A549 (cell line): ENCODE results near the gene WWC1. TPM values are rescaled to one million over a fixed set of nuclear protein-coding genes. Genes with fewer than 3 reads are reported as not detected.

Experiments
- ATAC-seq, 2 experiments: fragments of 200-7000 bp in 1 of 2; fragments of >200 bp in 1 of 2; cut with Nextera tagmentation in 1 of 2; cut with Tn5 transposase in 1 of 2; 3 replicates each; pipeline versions ENCODE4 v1.8.0 to v1.9.1; 2018 to 2020; ENCODE audit warnings: mild to moderate bottlenecking in 1 of 2, moderate library complexity in 1 of 2
- CTCF ChIA-PET: fragments of 300-600 bp; sonication (Branson Sonifier 250); formaldehyde crosslinking; extraction: SDS; loops from one replicate; lab custom pipeline; 2021; ENCODE audit warnings: antibody characterized with exemption, inconsistent platforms; lab: Yijun Ruan, JAX
- POLR2A ChIA-PET: fragments of 350-600 bp; formaldehyde crosslinking; extraction: SDS; loops from one replicate; lab custom pipeline; 2021; ENCODE audit warnings: antibody characterized with exemption, inconsistent platforms; lab: Yijun Ruan, JAX
- DNase-seq, 2 experiments: peaks; one replicate each; pipeline versions ENCODE4 v3.0.0 to v3.0.0-alpha.2; 2011 to 2016; ENCODE audit warnings: low read depth in 1 of 2, low spot score in 1 of 2
- FAIRE-seq: peaks from 2 replicates; lab custom pipeline; 2011; peaks lifted over from hg19 to GRCh38; lab: Jason Lieb, UNC
- H3K27ac ChIP-seq, 2 experiments: fragments of >200 bp; sonication (Bioruptor Twin); formaldehyde crosslinking; 3 replicates each; pipeline ENCODE4 v1.5.1; 2016 to 2017
- H3K4me1 ChIP-seq: fragments of >200 bp; sonication (Bioruptor Twin); formaldehyde crosslinking; 3 replicates; pipeline ENCODE4 v1.6.1; 2016
- H3K4me2 ChIP-seq: fragments of >200 bp; sonication (Bioruptor Twin); formaldehyde crosslinking; 3 replicates; pipeline ENCODE4 v1.6.1; 2016
- H3K4me3 ChIP-seq: fragments of >200 bp; sonication (Bioruptor Twin); formaldehyde crosslinking; 3 replicates; pipeline ENCODE4 v1.5.1; 2016
- H3K9me3 ChIP-seq: fragments of >200 bp; sonication (Bioruptor Twin); formaldehyde crosslinking; 3 replicates; pipeline ENCODE4 v1.6.1; 2016
- BHLHE40 ChIP-seq: IDR thresholded peaks from 2 replicates; pipeline ENCODE4 v1.6.1; 2012; ENCODE audit warnings: low read depth, low read length, inconsistent platforms
- CBX8 ChIP-seq: fragments of 200-600 bp; sonication (generic); IDR thresholded peaks from 2 replicates; pipeline ENCODE4 v1.6.1; 2016
- CEBPB ChIP-seq, 2 experiments: fragments of >200 bp in 1 of 2; sonication (Bioruptor Twin) in 1 of 2; formaldehyde crosslinking in 1 of 2; IDR thresholded peaks; 2 replicates each; pipeline ENCODE4 v1.6.1; 2012 to 2016
- CHD2 ChIP-seq: fragments of 150-350 bp; IDR thresholded peaks from 2 replicates; pipeline ENCODE4 v1.6.1; 2014; ENCODE audit warnings: low read length; ENCODE audit not compliant: partially characterized antibody
- E2F6 ChIP-seq: IDR thresholded peaks from 2 replicates; pipeline ENCODE4 v1.6.1; 2012; ENCODE audit warnings: low read depth, borderline replicate concordance
- EHMT2 ChIP-seq: fragments of 200-600 bp; sonication (generic); IDR thresholded peaks from 2 replicates; pipeline ENCODE4 v1.6.1; 2016; ENCODE audit warnings: antibody characterized with exemption, low read depth, mild to moderate bottlenecking, moderate library complexity
- FOSB ChIP-seq: fragments of 250-450 bp; sonication (Bioruptor Pico); IDR thresholded peaks from 2 replicates; pipeline ENCODE4 v1.5.0; 2020; ENCODE audit warnings: mild to moderate bottlenecking, moderate library complexity
- FOSL2 ChIP-seq, 2 experiments: fragments of 450-650 bp in 1 of 2; fragments of >200 bp in 1 of 2; sonication (Bioruptor Twin) in 1 of 2; formaldehyde crosslinking; IDR thresholded peaks; 2 replicates each; pipeline versions ENCODE4 v1.5.0 to v1.6.1; 2016 to 2020; ENCODE audit warnings: mild to moderate bottlenecking in 1 of 2, moderate library complexity in 1 of 2
- GATA3 ChIP-seq: IDR thresholded peaks from 2 replicates; pipeline ENCODE4 v1.6.1; 2012; ENCODE audit warnings: borderline replicate concordance
- HDAC2 ChIP-seq: fragments of 200-600 bp; sonication (generic); IDR thresholded peaks from 2 replicates; pipeline ENCODE4 v1.6.1; 2016
- HES2 ChIP-seq: fragments of >200 bp; sonication (Bioruptor Twin); formaldehyde crosslinking; IDR thresholded peaks from 2 replicates; pipeline ENCODE4 v1.6.1; 2016
- HOXB5 ChIP-seq: fragments of 250-450 bp; sonication (Bioruptor Pico); IDR thresholded peaks from 2 replicates; pipeline ENCODE4 v1.5.0; 2020; ENCODE audit warnings: mild to moderate bottlenecking, moderate library complexity
- MAFK ChIP-seq: fragments of 450-650 bp; IDR thresholded peaks from 2 replicates; pipeline ENCODE4 v1.6.1; 2014; ENCODE audit not compliant: partially characterized antibody
- MYC ChIP-seq: IDR thresholded peaks from 2 replicates; pipeline ENCODE4 v1.6.1; 2012; ENCODE audit warnings: mild to moderate bottlenecking, inconsistent platforms, low read length, improper control_type of control experiment, borderline replicate concordance
- NPAS2 ChIP-seq: fragments of 250-450 bp; sonication (Bioruptor Pico); IDR thresholded peaks from 2 replicates; pipeline ENCODE4 v1.8.0; 2022; ENCODE audit warnings: mild to moderate bottlenecking, moderate library complexity, borderline replicate concordance
- PHF8 ChIP-seq: fragments of 200-600 bp; sonication (generic); IDR thresholded peaks from 2 replicates; pipeline ENCODE4 v1.6.1; 2016; ENCODE audit warnings: low read depth, mild to moderate bottlenecking, antibody characterized with exemption, moderate library complexity, borderline replicate concordance
- POLR2AphosphoS2 ChIP-seq: conservative IDR thresholded peaks from 2 replicates; pipeline ENCODE4 v1.6.1; 2012; ENCODE audit warnings: low read length, improper control_type of control experiment, inconsistent platforms
- RARB ChIP-seq: fragments of 250-450 bp; sonication (Bioruptor Pico); IDR thresholded peaks from 2 replicates; pipeline ENCODE4 v1.8.0; 2021; ENCODE audit warnings: mild to moderate bottlenecking, moderate library complexity
- SMC3 ChIP-seq: fragments of >200 bp; sonication (Bioruptor Twin); formaldehyde crosslinking; IDR thresholded peaks from 3 replicates; pipeline ENCODE4 v1.6.1; 2018; ENCODE audit warnings: inconsistent platforms
- TP53 ChIP-seq: fragments of 250-450 bp; sonication (Bioruptor Pico); IDR thresholded peaks from 2 replicates; pipeline ENCODE4 v1.5.0; 2021; ENCODE audit warnings: mild to moderate bottlenecking, moderate library complexity
- ZC3H11A ChIP-seq: fragments of 450-650 bp; IDR thresholded peaks from 2 replicates; pipeline ENCODE4 v1.6.1; 2014; ENCODE audit warnings: antibody characterized with exemption, mild to moderate bottlenecking
- ZSCAN20 ChIP-seq: fragments of 250-450 bp; sonication (Bioruptor Pico); IDR thresholded peaks from 2 replicates; pipeline ENCODE4 v1.8.0; 2022; ENCODE audit warnings: mild to moderate bottlenecking, moderate library complexity
- WGBS: methylation state at CpG from one replicate; pipeline ENCODE4 v1.1.6; 2017; ENCODE audit errors: missing lambda C conversion rate; 5-methylcytosine and 5-hydroxymethylcytosine counted together
- polyA plus RNA-seq, 4 experiments: library from polyadenylated mRNA; depleted of rRNA in 3 of 4; stranded (reverse); fragments of >200 nt; fragmentation: RNase III in 1 of 4; extraction: RNeasy Plus Mini Kit Qiagen cat#74134 plus additional on column Dnase treatment in 1 of 4; gene quantifications; 2 replicates in 3 of 4; 3 replicates in 1 of 4; pipeline ENCODE4 v1.2.3, GENCODE V29; 2011 to 2017
- TF ChIP-seq, protein P1 (sequence below): fragments of >200 bp; sonication (Bioruptor Twin); formaldehyde crosslinking; IDR thresholded peaks from 3 replicates; pipeline ENCODE4 v1.6.1; 2016
- TF ChIP-seq, protein P2 (sequence below): fragments of >200 bp; sonication (Bioruptor Twin); formaldehyde crosslinking; IDR thresholded peaks from 3 replicates; pipeline ENCODE4 v1.5.1; 2016
- TF ChIP-seq, protein P3 (sequence below): IDR thresholded peaks from 2 replicates; pipeline ENCODE4 v1.6.1; 2012
- TF ChIP-seq, protein P4 (sequence below): fragments of 250-450 bp; sonication (Bioruptor Pico); IDR thresholded peaks from 2 replicates; pipeline ENCODE4 v1.5.0; 2020; ENCODE audit warnings: low read depth, mild to moderate bottlenecking, moderate library complexity
- TF ChIP-seq, protein P5 (sequence below): IDR thresholded peaks from 2 replicates; pipeline ENCODE4 v1.6.1; 2012

Gene WWC1
- polyA plus RNA-seq, 2 of the 4 experiments (the other 2 are of a cell fraction) = 88.5 to 98.1 TPM

- ATAC-seq (peak in 1 of 2 experiments; percentile 10; a peak in 2 of 6 replicates), DNase-seq (no peak), FAIRE-seq (peak; percentile 49)
- 76% methylated on average over 17 of the region's 17 CpGs for WGBS
- Histone ChIP-seq H3K4me1 (peaks cover 29% of the 10 kb centered on the region), H3K4me2 (peak overlapping the region; percentile 30), H3K4me3 (no peak overlapping the region), H3K27ac (peak overlapping the region; percentile 56 to 77), H3K9me3 (no peaks in the 10 kb centered on the region)
- TF ChIP-seq FOSL2 (IDR thresholded peaks at IDR 0.05) = 0 out of 2 replicates have a peak, but pooled peaks have one; percentile 6
- TF ChIP-seq FOSL2 (CRISPR knock-in tag; IDR thresholded peaks at IDR 0.05) = peak; percentile 11; the same call in 1 of the 2 replicates
- TF ChIP-seq BHLHE40 = no peak
- ChIA-PET POLR2A (no interaction called here), CTCF (interaction anchor here (1.2 to 6.0 kb wide), 7 partner anchors 9 to 141 kb away, joined by 3 to 28 read pairs (median 7); no protein-coding TSS in a partner anchor)
Observed at GRCh38 chr5:168409591-168410458, 118.4 kb downstream of the WWC1 start.

DNA sequence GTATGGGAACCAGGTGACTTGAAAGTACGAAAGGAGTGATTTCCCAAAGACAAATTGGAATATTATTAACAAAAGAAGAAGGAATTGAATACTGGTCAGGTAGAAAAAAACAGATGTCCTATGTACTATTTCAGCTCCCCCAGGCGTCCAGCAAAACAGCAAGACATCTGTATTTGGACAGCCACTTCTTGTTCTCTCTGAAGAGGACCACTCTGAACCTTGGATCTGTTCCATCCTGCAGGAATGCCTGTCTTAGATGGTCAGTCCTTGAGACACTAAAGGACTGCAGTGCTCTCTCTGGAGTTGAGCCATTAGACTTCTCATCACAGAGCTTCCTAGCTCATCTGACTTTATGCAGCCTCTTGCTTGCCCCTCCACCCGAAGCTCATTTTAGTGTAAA, 120.4 kb downstream of the WWC1 start:
- Histone ChIP-seq H3K4me2 (no peak overlapping the region), H3K27ac (peak overlapping the region in 1 of 2 experiments; percentile 17; a peak in 1 of 6 replicates), H3K4me3 (no peak overlapping the region), H3K9me3 (no peaks in the 10 kb centered on the region), H3K4me1 (peaks cover 29% of the 10 kb centered on the region)
- ChIA-PET CTCF (interaction anchor here (1.0 to 6.0 kb wide), 5 partner anchors 9 to 143 kb away, joined by 3 to 28 read pairs (median 3); no protein-coding TSS in a partner anchor), POLR2A (no interaction called here)
- TF ChIP-seq ZC3H11A (no peak), NPAS2 (CRISPR knock-in tag) (no peak), E2F6 (no peak), PHF8 (no peak), MYC (no peak), HDAC2 (no peak), CHD2 (no peak), FOSB (CRISPR knock-in tag) (no peak), HOXB5 (CRISPR knock-in tag) (no peak), MAFK (no peak), CEBPB (IDR thresholded peaks at IDR 0.05) (no peak)
- TF ChIP-seq, protein P1, sequence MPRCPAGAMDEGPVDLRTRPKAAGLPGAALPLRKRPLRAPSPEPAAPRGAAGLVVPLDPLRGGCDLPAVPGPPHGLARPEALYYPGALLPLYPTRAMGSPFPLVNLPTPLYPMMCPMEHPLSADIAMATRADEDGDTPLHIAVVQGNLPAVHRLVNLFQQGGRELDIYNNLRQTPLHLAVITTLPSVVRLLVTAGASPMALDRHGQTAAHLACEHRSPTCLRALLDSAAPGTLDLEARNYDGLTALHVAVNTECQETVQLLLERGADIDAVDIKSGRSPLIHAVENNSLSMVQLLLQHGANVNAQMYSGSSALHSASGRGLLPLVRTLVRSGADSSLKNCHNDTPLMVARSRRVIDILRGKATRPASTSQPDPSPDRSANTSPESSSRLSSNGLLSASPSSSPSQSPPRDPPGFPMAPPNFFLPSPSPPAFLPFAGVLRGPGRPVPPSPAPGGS = no peak
- TF ChIP-seq, protein P2, sequence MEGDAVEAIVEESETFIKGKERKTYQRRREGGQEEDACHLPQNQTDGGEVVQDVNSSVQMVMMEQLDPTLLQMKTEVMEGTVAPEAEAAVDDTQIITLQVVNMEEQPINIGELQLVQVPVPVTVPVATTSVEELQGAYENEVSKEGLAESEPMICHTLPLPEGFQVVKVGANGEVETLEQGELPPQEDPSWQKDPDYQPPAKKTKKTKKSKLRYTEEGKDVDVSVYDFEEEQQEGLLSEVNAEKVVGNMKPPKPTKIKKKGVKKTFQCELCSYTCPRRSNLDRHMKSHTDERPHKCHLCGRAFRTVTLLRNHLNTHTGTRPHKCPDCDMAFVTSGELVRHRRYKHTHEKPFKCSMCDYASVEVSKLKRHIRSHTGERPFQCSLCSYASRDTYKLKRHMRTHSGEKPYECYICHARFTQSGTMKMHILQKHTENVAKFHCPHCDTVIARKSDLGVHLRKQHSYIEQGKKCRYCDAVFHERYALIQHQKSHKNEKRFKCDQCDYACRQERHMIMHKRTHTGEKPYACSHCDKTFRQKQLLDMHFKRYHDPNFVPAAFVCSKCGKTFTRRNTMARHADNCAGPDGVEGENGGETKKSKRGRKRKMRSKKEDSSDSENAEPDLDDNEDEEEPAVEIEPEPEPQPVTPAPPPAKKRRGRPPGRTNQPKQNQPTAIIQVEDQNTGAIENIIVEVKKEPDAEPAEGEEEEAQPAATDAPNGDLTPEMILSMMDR = no peak
- TF ChIP-seq, protein P3, sequence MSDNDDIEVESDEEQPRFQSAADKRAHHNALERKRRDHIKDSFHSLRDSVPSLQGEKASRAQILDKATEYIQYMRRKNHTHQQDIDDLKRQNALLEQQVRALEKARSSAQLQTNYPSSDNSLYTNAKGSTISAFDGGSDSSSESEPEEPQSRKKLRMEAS = no peak
- WGBS = 85% methylated on average over 3 of the region's 3 CpGs
- ATAC-seq (no peak), FAIRE-seq (no peak), DNase-seq (no peak)

GRCh38 chr5:168413062-168413461, 121.6 kb downstream of the WWC1 start:
- DNase-seq = no peak
- peaks cover 29% of the 10 kb centered on the region for H3K4me1 ChIP-seq
- no peak overlapping the region for H3K4me3 ChIP-seq
- whole genome bisulfite sequencing = 57% methylated on average over 3 of the region's 3 CpGs
- H3K9me3 ChIP-seq = no peaks in the 10 kb centered on the region
- no peak overlapping the region for H3K4me2 ChIP-seq
- no peak for FAIRE-seq
- CTCF ChIA-PET = interaction anchor here (0.6 to 1.0 kb wide), 3 partner anchors 47 to 144 kb away, joined by 3 to 4 read pairs (median 3); no protein-coding TSS in a partner anchor
- POLR2A ChIA-PET = no interaction called here
- TF ChIP-seq CBX8 = no peak
- TF ChIP-seq SMC3 = no peak
- no peak for TF ChIP-seq ZSCAN20 (CRISPR knock-in tag)
- no peak for TF ChIP-seq BHLHE40
- TF ChIP-seq, protein P4, sequence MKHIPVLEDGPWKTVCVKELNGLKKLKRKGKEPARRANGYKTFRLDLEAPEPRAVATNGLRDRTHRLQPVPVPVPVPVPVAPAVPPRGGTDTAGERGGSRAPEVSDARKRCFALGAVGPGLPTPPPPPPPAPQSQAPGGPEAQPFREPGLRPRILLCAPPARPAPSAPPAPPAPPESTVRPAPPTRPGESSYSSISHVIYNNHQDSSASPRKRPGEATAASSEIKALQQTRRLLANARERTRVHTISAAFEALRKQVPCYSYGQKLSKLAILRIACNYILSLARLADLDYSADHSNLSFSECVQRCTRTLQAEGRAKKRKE (CRISPR knock-in tag) = no peak
- TF ChIP-seq RARB (CRISPR knock-in tag) = no peak
- TF ChIP-seq POLR2AphosphoS2 = no peak
- no peak for TF ChIP-seq GATA3
- no peak for TF ChIP-seq HES2
- no peak for TF ChIP-seq TP53 (CRISPR knock-in tag)
- TF ChIP-seq, protein P5, sequence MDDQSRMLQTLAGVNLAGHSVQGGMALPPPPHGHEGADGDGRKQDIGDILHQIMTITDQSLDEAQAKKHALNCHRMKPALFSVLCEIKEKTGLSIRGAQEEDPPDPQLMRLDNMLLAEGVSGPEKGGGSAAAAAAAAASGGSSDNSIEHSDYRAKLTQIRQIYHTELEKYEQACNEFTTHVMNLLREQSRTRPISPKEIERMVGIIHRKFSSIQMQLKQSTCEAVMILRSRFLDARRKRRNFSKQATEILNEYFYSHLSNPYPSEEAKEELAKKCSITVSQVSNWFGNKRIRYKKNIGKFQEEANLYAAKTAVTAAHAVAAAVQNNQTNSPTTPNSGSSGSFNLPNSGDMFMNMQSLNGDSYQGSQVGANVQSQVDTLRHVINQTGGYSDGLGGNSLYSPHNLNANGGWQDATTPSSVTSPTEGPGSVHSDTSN = no peak
- no peak for TF ChIP-seq EHMT2
- no peak for TF ChIP-seq MAFK
- no peak overlapping the region for H3K27ac ChIP-seq
- no peak for ATAC-seq
